Neuronal stem cell (in vitro differentiated cells): ENCODE data around the gene LHB.

Experiments used
- DNase-seq: peaks from one replicate; pipeline ENCODE4 v3.0.0-alpha.2; 2013; ENCODE audit warnings: low spot score
- H2AFZ ChIP-seq: one replicate; pipeline ENCODE4 v1.6.1; 2013; ENCODE audit warnings: mild to moderate bottlenecking, low read length, inconsistent platforms
- H2AK5ac ChIP-seq: 2 replicates; pipeline ENCODE4 v1.6.1; 2013; ENCODE audit warnings: low read depth, mild to moderate bottlenecking, inconsistent platforms, low read length, moderate library complexity, mixed read lengths
- H2BK120ac ChIP-seq: 2 replicates; pipeline ENCODE4 v1.6.1; 2013; ENCODE audit warnings: low read depth, mild to moderate bottlenecking, inconsistent platforms, low read length, moderate library complexity, mixed read lengths
- H2BK12ac ChIP-seq: one replicate; pipeline ENCODE4 v1.6.1; 2013; ENCODE audit warnings: low read length, inconsistent platforms
- H2BK15ac ChIP-seq: 2 replicates; pipeline ENCODE4 v1.6.1; 2013; ENCODE audit warnings: mild to moderate bottlenecking, low read length, inconsistent platforms, mixed read lengths
- H2BK5ac ChIP-seq: one replicate; pipeline ENCODE4 v1.6.1; 2013; ENCODE audit warnings: inconsistent platforms, mild to moderate bottlenecking, low read length, moderate library complexity
- H3K14ac ChIP-seq: one replicate; pipeline ENCODE4 v1.6.1; 2013; ENCODE audit warnings: low read length, inconsistent platforms
- H3K18ac ChIP-seq: 2 replicates; pipeline ENCODE4 v1.6.1; 2013; ENCODE audit warnings: low read length, inconsistent platforms
- H3K23ac ChIP-seq: 2 replicates; pipeline ENCODE4 v1.6.1; 2013; ENCODE audit warnings: low read depth, mild to moderate bottlenecking, mixed read lengths, low read length, inconsistent platforms; ENCODE audit not compliant: poor library complexity
- H3K27ac ChIP-seq: replicated peaks from 3 replicates; pipeline ENCODE4 v1.5.1; 2013; ENCODE audit warnings: low read length, inconsistent platforms
- H3K27me3 ChIP-seq, 3 experiments: 2 replicates each; pipeline ENCODE4 v1.6.1; 2013; ENCODE audit warnings: low read length in 3 of 3, mild to moderate bottlenecking in 2 of 3, inconsistent platforms in 1 of 3, low read depth in 1 of 3, mixed read lengths in 1 of 3, moderate library complexity in 1 of 3; ENCODE audit not compliant: control insufficient read depth in 3 of 3, insufficient read depth in 3 of 3
- H3K36me3 ChIP-seq, 2 donors: replicated peaks in 1 of 2; 2 replicates each; pipeline ENCODE4 v1.6.1; 2013; ENCODE audit warnings: low read length in 2 of 2; ENCODE audit not compliant: control insufficient read depth in 2 of 2, insufficient read depth in 2 of 2
- H3K4ac ChIP-seq: 2 replicates; pipeline ENCODE4 v1.6.1; 2013; ENCODE audit warnings: inconsistent platforms, mild to moderate bottlenecking, low read length, moderate library complexity
- H3K4me1 ChIP-seq, 2 donors: 1 replicate in 1 of 2; 2 replicates in 1 of 2; pipeline ENCODE4 v1.6.1; 2013; ENCODE audit warnings: low read length in 2 of 2, low read depth in 1 of 2; ENCODE audit not compliant: control insufficient read depth in 2 of 2, insufficient read depth in 1 of 2
- H3K4me2 ChIP-seq: one replicate; pipeline ENCODE4 v1.6.1; 2013; ENCODE audit warnings: mild to moderate bottlenecking, low read length, inconsistent platforms; ENCODE audit not compliant: insufficient read depth, poor library complexity, severe bottlenecking
- H3K4me3 ChIP-seq, 2 donors: 2 replicates each; pipeline ENCODE4 v1.5.1; 2013; ENCODE audit warnings: low read length in 2 of 2, mild to moderate bottlenecking in 2 of 2, inconsistent platforms in 1 of 2, moderate library complexity in 1 of 2
- H3K79me1 ChIP-seq: one replicate; pipeline ENCODE4 v1.6.1; 2013; ENCODE audit warnings: low read depth, mild to moderate bottlenecking, inconsistent platforms, low read length, moderate library complexity
- H3K9ac ChIP-seq: one replicate; pipeline ENCODE4 v1.6.1; 2013; ENCODE audit warnings: mild to moderate bottlenecking, low read depth, low read length, inconsistent platforms; ENCODE audit not compliant: poor library complexity
- H3K9me3 ChIP-seq, 2 donors: replicated peaks in 1 of 2; 2 replicates each; pipeline versions ENCODE3 to v1.6.1; 2013; ENCODE audit warnings: low read length in 2 of 2, mild to moderate bottlenecking in 2 of 2, inconsistent platforms in 1 of 2, low read depth in 1 of 2, mixed read lengths in 1 of 2, moderate library complexity in 1 of 2; ENCODE audit not compliant: control insufficient read depth in 2 of 2, insufficient read depth in 1 of 2
- H4K8ac ChIP-seq: one replicate; pipeline ENCODE4 v1.6.1; 2013; ENCODE audit warnings: low read depth, mild to moderate bottlenecking, inconsistent platforms, low read length, moderate library complexity
- H4K91ac ChIP-seq: one replicate; pipeline ENCODE4 v1.6.1; 2013; ENCODE audit warnings: low read length, low read depth, mild to moderate bottlenecking, inconsistent platforms; ENCODE audit not compliant: poor library complexity
- WGBS, 2 donors: extraction: QIAGEN DNeasy Blood & Tissue Kit; methylation state at CpG; one replicate each; pipeline ENCODE4 v1.1.7; 2013; ENCODE audit warnings: missing lambda C conversion rate in 2 of 2, mixed read lengths in 1 of 2; ENCODE audit not compliant: insufficient read length in 2 of 2, insufficient replicate concordance in 1 of 2; ENCODE audit errors: extremely low coverage in 2 of 2; 5-methylcytosine and 5-hydroxymethylcytosine counted together

LHB gene

GRCh38 chr19:49014123-49014869 lies 2.6 kb downstream of the LHB start:
- H2AFZ ChIP-seq: no peak overlapping the region
- no peak overlapping the region for H3K27ac ChIP-seq
- H3K4me1 ChIP-seq: peaks cover 0 to 2% of the 10 kb centered on the region in 2 donors
- H3K36me3 ChIP-seq: peaks cover 35 to 73% of the 10 kb centered on the region in 2 donors
- H2BK12ac ChIP-seq: no peak overlapping the region
- H3K23ac ChIP-seq: peak overlapping the region; percentile 55
- no peak overlapping the region for H2BK5ac ChIP-seq
- WGBS, 2 donors: no CpG with 5 or more reads among the region's 32 CpGs
- no peak overlapping the region for H3K4me3 ChIP-seq
- no peak for DNase-seq
- H3K14ac ChIP-seq: no peak overlapping the region
- no peak overlapping the region for H2BK120ac ChIP-seq
- H3K27me3 ChIP-seq: peaks cover 0 to 17% (median 0%) of the 10 kb centered on the region in 3 experiments
- H3K79me1 ChIP-seq: peaks cover 2% of the 10 kb centered on the region
- H2AK5ac ChIP-seq: no peak overlapping the region
- no peak overlapping the region for H2BK15ac ChIP-seq
- no peak overlapping the region for H4K8ac ChIP-seq
- no peaks in the 10 kb centered on the region for H3K9me3 ChIP-seq
- no peak overlapping the region for H3K18ac ChIP-seq
- H3K9ac ChIP-seq: peak overlapping the region; percentile 21
- no peak overlapping the region for H3K4ac ChIP-seq
- H4K91ac ChIP-seq: no peak overlapping the region
- H3K4me2 ChIP-seq: no peak overlapping the region

- no peak for DNase-seq
- Histone ChIP-seq H3K14ac (no peak overlapping the region), H3K9ac (no peak overlapping the region), H4K91ac (no peak overlapping the region), H3K27me3 (no peaks in the 10 kb centered on the region), H3K4me2 (no peak overlapping the region), H3K4me1 (no peaks in the 10 kb centered on the region), H3K4me3 (no peak overlapping the region), H3K9me3 (no peaks in the 10 kb centered on the region), H3K79me1 (peaks cover 5% of the 10 kb centered on the region), H3K23ac (no peak overlapping the region), H3K27ac (no peak overlapping the region), H3K36me3 (peaks cover 49 to 85% of the 10 kb centered on the region in 2 donors), H2AFZ (no peak overlapping the region), H3K18ac (no peak overlapping the region), H4K8ac (no peak overlapping the region), H2BK5ac (no peak overlapping the region), H2AK5ac (no peak overlapping the region), H2BK120ac (no peak overlapping the region), H2BK15ac (no peak overlapping the region), H2BK12ac (no peak overlapping the region), H3K4ac (no peak overlapping the region)
- no CpG with 5 or more reads among the region's 17 CpGs for WGBS, 2 donors
Observed at GRCh38 chr19:49011194-49011593, 5.7 kb downstream of the LHB start.

- no peak for DNase-seq
- WGBS, 2 donors: no CpG with 5 or more reads among the region's 18 CpGs
Observed at GRCh38 chr19:49010453-49010852, 6.4 kb downstream of the LHB start.

GRCh38 chr19:49009828-49010227 lies 7.1 kb downstream of the LHB start:
- Histone ChIP-seq H3K4me2 (no peak overlapping the region), H3K36me3 (peaks cover 48 to 84% of the 10 kb centered on the region in 2 donors), H3K27ac (no peak overlapping the region), H2BK15ac (no peak overlapping the region), H3K4me1 (no peaks in the 10 kb centered on the region), H3K18ac (no peak overlapping the region), H3K79me1 (peaks cover 5% of the 10 kb centered on the region), H2BK120ac (no peak overlapping the region), H3K9ac (no peak overlapping the region), H2AFZ (no peak overlapping the region), H4K91ac (no peak overlapping the region), H2AK5ac (no peak overlapping the region), H2BK12ac (no peak overlapping the region), H3K27me3 (peaks cover 0 to 2% (median 0%) of the 10 kb centered on the region in 3 experiments), H3K14ac (no peak overlapping the region), H3K4me3 (no peak overlapping the region), H4K8ac (no peak overlapping the region), H3K9me3 (no peaks in the 10 kb centered on the region), H2BK5ac (no peak overlapping the region), H3K23ac (no peak overlapping the region), H3K4ac (no peak overlapping the region)
- DNase-seq: no peak
- no CpG with 5 or more reads among the region's 18 CpGs for WGBS, 2 donors

More at GRCh38 chr19:49010453-49010852, 6.4 kb downstream of the LHB start:
- no peak overlapping the region for H3K4me3 ChIP-seq
- H3K18ac ChIP-seq: no peak overlapping the region
- H2AFZ ChIP-seq: no peak overlapping the region
- no peak overlapping the region for H3K9ac ChIP-seq
- no peak overlapping the region for H2BK15ac ChIP-seq
- H3K14ac ChIP-seq: no peak overlapping the region
- no peak overlapping the region for H2AK5ac ChIP-seq
- no peak overlapping the region for H4K91ac ChIP-seq
- no peak overlapping the region for H2BK5ac ChIP-seq
- no peak overlapping the region for H3K4me2 ChIP-seq
- H2BK120ac ChIP-seq: no peak overlapping the region
- H3K36me3 ChIP-seq: peaks cover 49 to 84% of the 10 kb centered on the region in 2 donors
- H4K8ac ChIP-seq: no peak overlapping the region
- no peak overlapping the region for H3K4ac ChIP-seq
- H2BK12ac ChIP-seq: no peak overlapping the region
- peaks cover 0 to 2% (median 0%) of the 10 kb centered on the region in 3 experiments for H3K27me3 ChIP-seq
- H3K27ac ChIP-seq: no peak overlapping the region
- peaks cover 5% of the 10 kb centered on the region for H3K79me1 ChIP-seq
- no peak overlapping the region for H3K23ac ChIP-seq
- no peaks in the 10 kb centered on the region for H3K4me1 ChIP-seq
- H3K9me3 ChIP-seq: no peaks in the 10 kb centered on the region
